ENCODE data around the gene AGO3. TPM values are rescaled to one million over a fixed set of nuclear protein-coding genes. Genes with fewer than 3 reads are reported as not detected.
"Not testable (repeated sequence)": the region's sequence is repeated elsewhere in the genome, so short reads cannot be mapped to it uniquely, and the experiment has no call there.

The AGO3 gene
- total RNA-seq, 1 experiment from 2014 or later = 4.3 TPM

- no peaks in the 10 kb centered on the region for H3K27me3 ChIP-seq
- H3K9me3 ChIP-seq = no peaks in the 10 kb centered on the region
- DNase-seq = no peak
- H3K36me3 ChIP-seq = peaks cover 6% of the 10 kb centered on the region; the same call in 1 of the 2 replicates
- no peak overlapping the region for H3K4me3 ChIP-seq
Measured at GRCh38 chr1:35947547-35947946, 16.6 kb downstream of the AGO3 start.

- Histone ChIP-seq H3K9me3 (no peaks in the 10 kb centered on the region), H3K4me3 (no peak overlapping the region), H3K27me3 (no peaks in the 10 kb centered on the region), H3K36me3 (no peaks in the 10 kb centered on the region)
- DNase-seq = no peak
Measured at GRCh38 chr1:35958558-35958957, 27.7 kb downstream of the AGO3 start.

GRCh38 chr1:35959304-35959703 lies 28.4 kb downstream of the AGO3 start:
- no peak for DNase-seq
- Histone ChIP-seq H3K9me3 (no peaks in the 10 kb centered on the region), H3K36me3 (no peaks in the 10 kb centered on the region), H3K4me3 (no peak overlapping the region), H3K27me3 (no peaks in the 10 kb centered on the region)

DNA sequence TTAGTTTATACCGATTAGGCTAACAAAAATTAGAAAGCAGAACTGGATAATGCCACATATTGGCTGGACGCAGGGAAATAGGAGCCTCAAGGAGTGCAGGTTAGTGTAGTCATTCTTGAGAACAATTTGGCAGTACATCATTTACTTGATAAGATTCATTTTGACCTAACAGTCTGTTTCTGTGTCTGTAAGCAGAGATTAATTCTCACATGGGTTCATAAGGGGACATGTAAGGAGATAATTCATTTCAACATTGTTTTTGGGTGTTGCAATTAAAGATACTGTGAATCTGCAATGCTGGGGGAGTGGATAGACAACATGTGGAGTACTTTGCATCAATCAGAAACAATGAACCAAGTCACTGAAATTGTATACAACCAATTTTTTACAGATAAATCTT lies 32.0 kb downstream of the AGO3 start:
- Histone ChIP-seq H3K9me3 (no peaks in the 10 kb centered on the region), H3K27me3 (no peaks in the 10 kb centered on the region), H3K36me3 (no peaks in the 10 kb centered on the region), H3K4me3 (no peak overlapping the region)
- DNase-seq = no peak

- not testable (repeated sequence) for H3K36me3 ChIP-seq, H3K27me3 ChIP-seq, H3K4me3 ChIP-seq, DNase-seq, H3K9me3 ChIP-seq
Measured at GRCh38 chr1:35964277-35964676, 33.4 kb downstream of the AGO3 start.

- DNase-seq = no peak
- Histone ChIP-seq H3K9me3 (no peaks in the 10 kb centered on the region), H3K4me3 (no peak overlapping the region), H3K36me3 (peaks cover 18% of the 10 kb centered on the region; the same call in 1 of the 2 replicates), H3K27me3 (no peaks in the 10 kb centered on the region)
Measured at GRCh38 chr1:35968396-35968795, 37.5 kb downstream of the AGO3 start.

DNA sequence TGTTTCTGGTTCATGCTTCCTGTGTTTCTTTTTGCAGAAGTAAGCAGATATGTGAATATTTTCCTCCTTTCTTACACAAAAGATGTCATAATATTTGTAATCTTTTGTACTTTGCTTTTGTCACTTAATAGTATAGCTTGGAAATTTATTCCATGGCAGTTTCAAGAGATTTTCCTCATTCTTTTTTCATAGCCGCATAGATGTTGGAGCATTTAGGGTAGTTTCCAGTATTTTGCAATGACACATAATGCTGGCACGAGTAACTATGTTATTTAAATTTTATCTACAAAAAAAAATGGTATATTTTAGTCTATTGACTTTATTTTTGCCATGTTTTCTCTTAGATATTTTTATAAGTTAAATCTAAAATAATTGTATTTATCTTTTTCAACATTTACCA lies 40.7 kb downstream of the AGO3 start:
- Histone ChIP-seq H3K36me3 (peaks cover 20% of the 10 kb centered on the region), H3K9me3 (no peaks in the 10 kb centered on the region), H3K27me3 (no peaks in the 10 kb centered on the region), H3K4me3 (no peak overlapping the region)
- DNase-seq = no peak

- not testable (repeated sequence) for DNase-seq, H3K4me3 ChIP-seq, H3K9me3 ChIP-seq, H3K27me3 ChIP-seq
- H3K36me3 ChIP-seq = peaks cover 20% of the 10 kb centered on the region
Measured at GRCh38 chr1:35972631-35973030, 41.7 kb downstream of the AGO3 start.

DNA sequence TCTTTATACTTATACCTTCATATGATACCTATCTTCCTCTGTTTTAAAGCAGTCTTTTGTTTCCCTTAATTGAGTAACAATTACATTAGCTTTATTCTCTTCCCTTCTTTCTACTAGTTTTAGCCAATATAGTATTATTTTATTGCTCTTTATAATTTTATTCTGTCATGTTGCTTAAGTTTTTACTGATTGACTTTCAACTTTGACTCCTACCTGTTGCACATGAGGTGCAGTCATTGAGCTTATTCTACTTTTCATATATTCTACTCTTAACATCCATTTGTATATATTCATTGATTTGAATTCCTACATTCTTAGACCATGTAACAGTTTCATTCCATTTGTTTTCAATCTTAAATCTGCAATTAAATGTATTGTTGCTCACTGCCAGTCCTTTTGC lies 49.2 kb downstream of the AGO3 start:
- no peak overlapping the region for H3K4me3 ChIP-seq
- H3K9me3 ChIP-seq = no peaks in the 10 kb centered on the region
- no peaks in the 10 kb centered on the region for H3K27me3 ChIP-seq
- H3K36me3 ChIP-seq = peaks cover 2% of the 10 kb centered on the region; the same call in 1 of the 2 replicates
- no peak for DNase-seq

- H3K9me3 ChIP-seq = no peaks in the 10 kb centered on the region
- H3K4me3 ChIP-seq = no peak overlapping the region
- no peak for DNase-seq
- no peaks in the 10 kb centered on the region for H3K27me3 ChIP-seq
- H3K36me3 ChIP-seq = peaks cover 10% of the 10 kb centered on the region; the same call in 1 of the 2 replicates
Measured at GRCh38 chr1:35988237-35988636, 57.3 kb downstream of the AGO3 start.

GRCh38 chr1:36006941-36007500 lies 76.1 kb downstream of the AGO3 start:
- no peak for DNase-seq
- Histone ChIP-seq H3K36me3 (no peaks in the 10 kb centered on the region; the same call in 1 of the 2 replicates), H3K9me3 (no peaks in the 10 kb centered on the region), H3K4me3 (no peak overlapping the region), H3K27me3 (no peaks in the 10 kb centered on the region)

- no peak for DNase-seq
- H3K4me3 ChIP-seq = no peak overlapping the region
- H3K36me3 ChIP-seq = no peaks in the 10 kb centered on the region; the same call in 1 of the 2 replicates
- no peaks in the 10 kb centered on the region for H3K27me3 ChIP-seq
- H3K9me3 ChIP-seq = no peaks in the 10 kb centered on the region
Measured at GRCh38 chr1:36007741-36008140, 76.8 kb downstream of the AGO3 start.

GRCh38 chr1:36008546-36009197 lies 77.8 kb downstream of the AGO3 start:
- Histone ChIP-seq H3K9me3 (no peaks in the 10 kb centered on the region), H3K27me3 (no peaks in the 10 kb centered on the region), H3K4me3 (no peak overlapping the region), H3K36me3 (peaks cover 4% of the 10 kb centered on the region)
- DNase-seq = no peak

- H3K4me3 ChIP-seq = no peak overlapping the region
- no peak for DNase-seq
- peaks cover 16% of the 10 kb centered on the region for H3K36me3 ChIP-seq
- H3K27me3 ChIP-seq = no peaks in the 10 kb centered on the region
- H3K9me3 ChIP-seq = no peaks in the 10 kb centered on the region
Measured at GRCh38 chr1:36014722-36015220, 83.9 kb downstream of the AGO3 start.

GRCh38 chr1:36016686-36017085 lies 85.8 kb downstream of the AGO3 start:
- Histone ChIP-seq H3K9me3 (no peaks in the 10 kb centered on the region), H3K36me3 (peaks cover 16% of the 10 kb centered on the region), H3K27me3 (no peaks in the 10 kb centered on the region), H3K4me3 (no peak overlapping the region)
- DNase-seq = no peak

- H3K4me3 ChIP-seq = no peak overlapping the region
- no peak for DNase-seq
- no peaks in the 10 kb centered on the region for H3K27me3 ChIP-seq
- H3K9me3 ChIP-seq = no peaks in the 10 kb centered on the region
- peaks cover 10% of the 10 kb centered on the region for H3K36me3 ChIP-seq
Measured at GRCh38 chr1:36023098-36023769, 92.3 kb downstream of the AGO3 start.

DNA sequence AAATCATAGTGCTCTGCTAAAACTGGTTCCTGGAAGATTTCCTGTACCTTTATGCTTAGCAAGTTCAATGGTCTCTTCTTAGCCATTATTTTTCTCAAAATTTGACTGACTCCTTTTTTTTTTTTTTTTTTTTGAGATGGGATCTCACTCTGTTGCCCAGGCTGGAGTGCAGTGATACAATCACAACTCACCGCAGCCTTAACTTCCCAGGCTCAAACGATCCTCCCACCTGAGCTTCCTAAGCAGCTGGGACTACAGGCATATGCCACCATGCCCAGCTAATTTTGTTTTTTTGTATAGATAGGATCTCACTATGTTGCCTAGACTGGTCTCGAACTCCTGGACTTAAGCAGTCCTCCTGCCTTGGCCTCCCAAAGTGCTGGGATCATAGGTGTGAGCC lies 93.1 kb downstream of the AGO3 start:
- not testable (repeated sequence) for DNase-seq, H3K4me3 ChIP-seq, H3K9me3 ChIP-seq, H3K27me3 ChIP-seq, H3K36me3 ChIP-seq

DNA sequence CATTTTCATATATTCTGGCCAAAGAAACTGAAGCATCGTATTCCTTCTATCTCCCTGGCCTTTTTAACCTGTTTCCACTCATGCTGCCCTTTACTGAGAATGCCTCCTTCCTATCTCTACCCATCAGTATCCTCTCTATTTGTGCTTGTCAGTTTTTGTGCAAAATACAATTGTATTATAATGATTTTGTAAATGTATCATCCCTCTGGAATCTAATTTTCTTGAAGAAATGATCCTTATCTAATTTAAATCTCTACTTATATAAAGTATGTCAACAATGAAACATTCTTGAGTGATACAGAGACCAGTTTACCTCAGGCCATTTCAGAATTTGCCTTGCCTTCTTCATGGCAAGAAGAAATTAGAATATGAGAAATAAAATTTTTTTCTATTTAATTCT lies 93.9 kb downstream of the AGO3 start:
- Histone ChIP-seq H3K27me3 (no peaks in the 10 kb centered on the region), H3K9me3 (no peaks in the 10 kb centered on the region), H3K4me3 (no peak overlapping the region), H3K36me3 (peaks cover 10% of the 10 kb centered on the region)
- DNase-seq = no peak

Measured in MG63 (cell line).